ENCODE results near the gene TRPM6. TPM values are rescaled to one million over a fixed set of nuclear protein-coding genes. Genes with fewer than 3 reads are reported as not detected.
A peak's percentile ranks its signal among the peaks of the same experiment; 100 is the strongest.

TRPM6 gene
- total RNA-seq, 1 experiment from 2014 or later: 1.4 TPM

DNA sequence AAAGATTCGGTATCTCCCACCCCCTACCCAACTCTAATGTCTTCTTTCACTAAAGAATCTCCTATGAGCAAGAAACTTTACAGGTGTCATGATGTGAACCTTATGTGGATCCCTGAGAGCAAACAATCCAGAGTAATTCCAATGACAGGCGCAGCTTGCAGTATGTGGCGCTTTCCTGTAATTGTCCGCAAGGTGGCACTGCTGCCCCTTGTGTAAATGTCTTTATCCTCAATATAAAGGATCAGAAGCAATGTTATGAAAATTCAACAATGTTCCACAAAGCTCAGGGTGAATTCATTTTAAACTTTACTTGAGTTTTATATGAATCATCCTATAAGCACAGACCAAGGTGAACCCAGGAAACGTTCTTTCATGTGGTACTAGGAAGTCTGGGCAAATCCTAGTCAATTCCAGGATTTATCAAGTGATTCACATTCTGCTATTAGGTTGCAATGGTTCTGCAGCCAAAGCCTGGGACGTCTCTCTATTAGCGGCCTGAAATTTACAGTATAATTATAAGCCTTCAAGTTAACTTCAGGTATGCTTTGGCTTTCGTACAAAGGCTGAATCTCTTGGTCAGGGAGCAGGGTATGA is 113.7 kb downstream of the TRPM6 start:
- Mint-ChIP-seq H3K27me3 (ENCODE audit: low read depth) (no peaks in the 10 kb centered on the region; the same call in none of the 2 replicates), H3K36me3 (no peaks in the 10 kb centered on the region), H3K4me1 (peaks cover 4% of the 10 kb centered on the region), H3K9me3 (no peaks in the 10 kb centered on the region), H3K4me3 (no peak overlapping the region), H3K27ac (no peak overlapping the region)
- POLR2A ChIA-PET: no interaction called here
- ATAC-seq (peak; percentile 42), DNase-seq (ENCODE audit: low spot score) (peak; percentile 78)
- TF ChIP-seq ZNF425 (CRISPR knock-in tag; conservative IDR thresholded peaks at IDR 0.05): no peak
- TF ChIP-seq, protein P1, sequence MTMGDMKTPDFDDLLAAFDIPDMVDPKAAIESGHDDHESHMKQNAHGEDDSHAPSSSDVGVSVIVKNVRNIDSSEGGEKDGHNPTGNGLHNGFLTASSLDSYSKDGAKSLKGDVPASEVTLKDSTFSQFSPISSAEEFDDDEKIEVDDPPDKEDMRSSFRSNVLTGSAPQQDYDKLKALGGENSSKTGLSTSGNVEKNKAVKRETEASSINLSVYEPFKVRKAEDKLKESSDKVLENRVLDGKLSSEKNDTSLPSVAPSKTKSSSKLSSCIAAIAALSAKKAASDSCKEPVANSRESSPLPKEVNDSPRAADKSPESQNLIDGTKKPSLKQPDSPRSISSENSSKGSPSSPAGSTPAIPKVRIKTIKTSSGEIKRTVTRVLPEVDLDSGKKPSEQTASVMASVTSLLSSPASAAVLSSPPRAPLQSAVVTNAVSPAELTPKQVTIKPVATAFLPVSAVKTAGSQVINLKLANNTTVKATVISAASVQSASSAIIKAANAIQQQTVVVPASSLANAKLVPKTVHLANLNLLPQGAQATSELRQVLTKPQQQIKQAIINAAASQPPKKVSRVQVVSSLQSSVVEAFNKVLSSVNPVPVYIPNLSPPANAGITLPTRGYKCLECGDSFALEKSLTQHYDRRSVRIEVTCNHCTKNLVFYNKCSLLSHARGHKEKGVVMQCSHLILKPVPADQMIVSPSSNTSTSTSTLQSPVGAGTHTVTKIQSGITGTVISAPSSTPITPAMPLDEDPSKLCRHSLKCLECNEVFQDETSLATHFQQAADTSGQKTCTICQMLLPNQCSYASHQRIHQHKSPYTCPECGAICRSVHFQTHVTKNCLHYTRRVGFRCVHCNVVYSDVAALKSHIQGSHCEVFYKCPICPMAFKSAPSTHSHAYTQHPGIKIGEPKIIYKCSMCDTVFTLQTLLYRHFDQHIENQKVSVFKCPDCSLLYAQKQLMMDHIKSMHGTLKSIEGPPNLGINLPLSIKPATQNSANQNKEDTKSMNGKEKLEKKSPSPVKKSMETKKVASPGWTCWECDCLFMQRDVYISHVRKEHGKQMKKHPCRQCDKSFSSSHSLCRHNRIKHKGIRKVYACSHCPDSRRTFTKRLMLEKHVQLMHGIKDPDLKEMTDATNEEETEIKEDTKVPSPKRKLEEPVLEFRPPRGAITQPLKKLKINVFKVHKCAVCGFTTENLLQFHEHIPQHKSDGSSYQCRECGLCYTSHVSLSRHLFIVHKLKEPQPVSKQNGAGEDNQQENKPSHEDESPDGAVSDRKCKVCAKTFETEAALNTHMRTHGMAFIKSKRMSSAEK (CRISPR knock-in tag; IDR thresholded peaks at IDR 0.05; ENCODE audit: borderline replicate concordance): no peak
- TF ChIP-seq, protein P2, sequence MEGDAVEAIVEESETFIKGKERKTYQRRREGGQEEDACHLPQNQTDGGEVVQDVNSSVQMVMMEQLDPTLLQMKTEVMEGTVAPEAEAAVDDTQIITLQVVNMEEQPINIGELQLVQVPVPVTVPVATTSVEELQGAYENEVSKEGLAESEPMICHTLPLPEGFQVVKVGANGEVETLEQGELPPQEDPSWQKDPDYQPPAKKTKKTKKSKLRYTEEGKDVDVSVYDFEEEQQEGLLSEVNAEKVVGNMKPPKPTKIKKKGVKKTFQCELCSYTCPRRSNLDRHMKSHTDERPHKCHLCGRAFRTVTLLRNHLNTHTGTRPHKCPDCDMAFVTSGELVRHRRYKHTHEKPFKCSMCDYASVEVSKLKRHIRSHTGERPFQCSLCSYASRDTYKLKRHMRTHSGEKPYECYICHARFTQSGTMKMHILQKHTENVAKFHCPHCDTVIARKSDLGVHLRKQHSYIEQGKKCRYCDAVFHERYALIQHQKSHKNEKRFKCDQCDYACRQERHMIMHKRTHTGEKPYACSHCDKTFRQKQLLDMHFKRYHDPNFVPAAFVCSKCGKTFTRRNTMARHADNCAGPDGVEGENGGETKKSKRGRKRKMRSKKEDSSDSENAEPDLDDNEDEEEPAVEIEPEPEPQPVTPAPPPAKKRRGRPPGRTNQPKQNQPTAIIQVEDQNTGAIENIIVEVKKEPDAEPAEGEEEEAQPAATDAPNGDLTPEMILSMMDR (IDR thresholded peaks at IDR 0.05): peak; percentile 76
- CTCF ChIA-PET: interaction anchor here (0.5 to 2.6 kb wide), 25 partner anchors 9 to 361 kb away, joined by 3 to 21 read pairs (median 4); partner anchors contain the start of genes C9orf40, CARNMT1, NMRK1 and OSTF1

DNA sequence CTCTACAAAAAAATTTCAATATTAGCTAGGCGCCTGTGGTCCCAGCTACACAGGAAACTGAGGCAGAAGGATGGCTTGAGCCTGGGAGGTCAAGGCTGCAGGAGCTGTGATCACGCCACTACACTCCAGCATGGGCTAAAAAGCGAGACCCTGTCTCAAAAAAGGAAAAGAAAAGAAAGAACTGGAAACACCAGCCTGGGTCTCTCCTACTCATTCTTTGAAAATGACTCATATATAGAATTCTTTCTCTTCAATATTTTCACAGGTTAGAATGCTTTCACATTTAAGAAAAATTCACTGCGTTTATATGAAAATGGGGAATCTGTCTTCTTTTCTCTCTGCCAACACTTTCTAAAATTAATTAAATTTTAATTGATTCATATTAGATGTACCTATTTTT is 115.6 kb downstream of the TRPM6 start:
- ChIA-PET POLR2A (no interaction called here), CTCF (interaction anchor here (0.9 to 2.6 kb wide), 3 partner anchors 9 to 256 kb away, joined by 3 to 21 read pairs (median 13); partner anchors contain the start of genes C9orf40 and CARNMT1)
- Mint-ChIP-seq H3K9me3 (no peaks in the 10 kb centered on the region), H3K27me3 (ENCODE audit: low read depth) (no peaks in the 10 kb centered on the region; the same call in none of the 2 replicates), H3K27ac (no peak overlapping the region), H3K4me1 (peaks cover 4% of the 10 kb centered on the region), H3K4me3 (no peak overlapping the region), H3K36me3 (no peaks in the 10 kb centered on the region)
- DNase-seq (ENCODE audit: low spot score) (no peak), ATAC-seq (no peak)
- TF ChIP-seq ETV6 (CRISPR knock-in tag; IDR thresholded peaks at IDR 0.05): no peak
- TF ChIP-seq, protein P3, sequence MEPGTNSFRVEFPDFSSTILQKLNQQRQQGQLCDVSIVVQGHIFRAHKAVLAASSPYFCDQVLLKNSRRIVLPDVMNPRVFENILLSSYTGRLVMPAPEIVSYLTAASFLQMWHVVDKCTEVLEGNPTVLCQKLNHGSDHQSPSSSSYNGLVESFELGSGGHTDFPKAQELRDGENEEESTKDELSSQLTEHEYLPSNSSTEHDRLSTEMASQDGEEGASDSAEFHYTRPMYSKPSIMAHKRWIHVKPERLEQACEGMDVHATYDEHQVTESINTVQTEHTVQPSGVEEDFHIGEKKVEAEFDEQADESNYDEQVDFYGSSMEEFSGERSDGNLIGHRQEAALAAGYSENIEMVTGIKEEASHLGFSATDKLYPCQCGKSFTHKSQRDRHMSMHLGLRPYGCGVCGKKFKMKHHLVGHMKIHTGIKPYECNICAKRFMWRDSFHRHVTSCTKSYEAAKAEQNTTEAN (CRISPR knock-in tag; IDR thresholded peaks at IDR 0.05): no peak
- no peak for TF ChIP-seq ATF6 (CRISPR knock-in tag; IDR thresholded peaks at IDR 0.05)
- no peak for TF ChIP-seq ZNF425 (CRISPR knock-in tag; conservative IDR thresholded peaks at IDR 0.05)
- no peak for TF ChIP-seq ZNF219 (CRISPR knock-in tag; IDR thresholded peaks at IDR 0.05; ENCODE audit: borderline replicate concordance)
- TF ChIP-seq, protein P4, sequence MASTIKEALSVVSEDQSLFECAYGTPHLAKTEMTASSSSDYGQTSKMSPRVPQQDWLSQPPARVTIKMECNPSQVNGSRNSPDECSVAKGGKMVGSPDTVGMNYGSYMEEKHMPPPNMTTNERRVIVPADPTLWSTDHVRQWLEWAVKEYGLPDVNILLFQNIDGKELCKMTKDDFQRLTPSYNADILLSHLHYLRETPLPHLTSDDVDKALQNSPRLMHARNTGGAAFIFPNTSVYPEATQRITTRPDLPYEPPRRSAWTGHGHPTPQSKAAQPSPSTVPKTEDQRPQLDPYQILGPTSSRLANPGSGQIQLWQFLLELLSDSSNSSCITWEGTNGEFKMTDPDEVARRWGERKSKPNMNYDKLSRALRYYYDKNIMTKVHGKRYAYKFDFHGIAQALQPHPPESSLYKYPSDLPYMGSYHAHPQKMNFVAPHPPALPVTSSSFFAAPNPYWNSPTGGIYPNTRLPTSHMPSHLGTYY (CRISPR knock-in tag; IDR thresholded peaks at IDR 0.05): no peak
